ENCODE results near the gene UBASH3B.

The UBASH3B gene

DNA sequence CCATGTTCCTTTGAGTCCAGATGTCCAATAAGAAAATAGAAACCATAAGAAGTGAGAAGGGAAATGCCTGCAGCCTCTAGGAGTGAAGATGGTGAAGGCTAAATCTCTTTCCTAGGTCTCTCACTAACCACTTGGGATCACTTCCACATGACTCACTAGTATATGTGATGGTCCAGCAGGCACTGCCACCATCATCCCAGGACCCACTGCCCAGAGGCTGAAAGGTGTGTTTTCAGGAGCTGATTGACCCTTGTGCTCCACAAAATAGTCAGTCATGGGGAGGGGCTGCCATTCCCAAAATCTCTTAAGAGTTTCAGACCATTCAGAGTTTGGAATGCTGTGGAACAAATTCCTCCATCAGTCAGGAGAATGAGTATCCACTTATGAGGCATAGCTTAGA is 22.9 kb downstream of the UBASH3B start:
- DNase-seq (ENCODE audit: low read depth), result no peak

DNA sequence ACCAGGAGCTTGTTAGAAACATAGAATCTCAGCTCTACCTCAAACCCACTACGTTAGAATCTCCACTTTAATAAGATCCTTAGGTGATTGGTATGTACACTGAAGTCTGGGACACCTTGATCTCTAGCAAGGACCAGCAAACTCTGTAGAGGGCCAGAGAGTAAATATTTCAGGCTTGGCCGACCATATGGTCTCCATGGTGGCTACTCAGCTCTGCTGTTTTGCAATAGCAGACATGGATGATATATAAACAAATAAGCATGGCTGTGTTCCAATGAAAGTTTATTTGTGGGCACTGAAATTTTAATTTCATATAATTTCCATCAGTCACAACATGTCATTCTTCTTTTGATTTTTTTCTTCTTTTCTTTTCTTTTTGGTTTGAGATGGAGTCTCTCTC is 23.9 kb downstream of the UBASH3B start:
- no peak for DNase-seq (ENCODE audit: low read depth)

DNA sequence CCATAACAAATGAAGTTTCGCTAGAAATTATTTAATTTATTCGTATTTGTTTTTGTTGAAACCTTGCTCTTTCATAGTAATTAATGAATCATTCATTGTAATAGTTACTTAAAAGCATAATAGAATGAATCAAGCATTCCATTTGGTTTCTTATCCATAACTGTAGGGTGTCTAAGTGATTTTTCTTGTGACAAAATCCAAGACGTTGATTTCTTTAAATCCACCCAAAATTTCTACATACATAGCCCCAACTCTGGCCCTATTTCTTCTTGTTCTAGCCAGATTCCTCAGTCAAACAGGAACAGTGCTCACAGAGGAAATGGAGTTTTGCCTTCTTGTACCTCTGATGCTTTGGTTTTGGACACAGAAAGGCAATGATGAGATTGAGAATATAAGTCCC is 25.5 kb downstream of the UBASH3B start:
- DNase-seq (ENCODE audit: low read depth), result no peak

DNA sequence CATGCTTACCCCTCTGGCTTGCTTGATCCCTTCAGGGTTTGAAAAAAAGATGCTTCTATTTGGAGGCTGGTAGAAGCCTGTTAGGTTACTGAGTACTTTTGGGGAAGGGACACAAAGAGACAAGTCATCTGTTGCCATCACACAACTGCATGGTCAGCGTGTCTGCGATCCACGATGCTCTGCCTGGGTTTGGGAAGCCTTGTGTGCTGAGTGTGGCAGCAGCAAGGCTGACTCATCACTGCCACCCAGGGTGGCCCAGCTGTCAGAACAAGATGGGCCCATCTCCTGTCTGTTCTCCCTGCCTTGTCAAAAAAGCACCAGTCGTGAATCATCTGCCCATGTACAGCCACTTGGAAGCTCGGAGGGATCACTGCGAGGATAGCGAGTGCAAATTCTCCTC is 26.2 kb downstream of the UBASH3B start:
- DNase-seq (ENCODE audit: low read depth), result no peak

DNA sequence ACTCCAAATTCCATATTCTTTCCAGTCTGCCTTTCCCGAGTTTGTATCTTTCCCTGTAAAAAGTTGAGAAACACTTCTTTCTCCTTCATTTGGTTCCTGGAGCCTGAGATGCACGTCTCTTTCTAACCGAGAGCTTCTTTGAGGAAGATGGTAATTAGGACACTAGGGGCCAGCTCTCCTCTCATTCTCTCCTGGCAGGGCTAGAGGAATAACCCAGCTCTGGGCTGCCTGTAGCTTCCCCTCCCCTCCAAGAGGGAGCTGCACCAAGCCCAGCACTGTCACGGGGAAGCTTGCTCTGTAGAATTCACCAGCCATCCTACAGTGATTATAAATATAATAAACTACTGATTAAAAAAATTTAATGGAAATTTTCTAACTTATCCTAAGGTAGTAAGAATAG is 26.9 kb downstream of the UBASH3B start:
- no peak for DNase-seq (ENCODE audit: low read depth)

DNA sequence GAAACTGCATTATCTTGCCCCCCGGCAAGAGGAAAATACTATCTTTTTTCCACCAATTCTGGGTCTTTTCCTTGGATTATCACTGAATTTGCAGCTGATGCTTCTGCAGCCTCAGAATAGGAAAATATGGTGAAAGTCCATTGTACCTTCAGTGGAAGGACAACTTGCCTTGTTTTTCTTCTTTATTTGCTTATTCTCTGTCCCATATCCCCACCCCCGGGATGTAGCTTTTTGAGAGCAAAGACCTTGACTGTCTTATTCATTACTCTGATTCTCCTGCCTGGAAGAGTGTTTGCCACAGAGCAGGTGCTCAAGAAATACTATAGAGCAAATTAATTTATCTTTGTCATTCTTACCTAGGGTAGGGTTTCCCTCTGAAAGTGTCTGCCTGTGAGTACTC is 29.5 kb downstream of the UBASH3B start:
- DNase-seq (ENCODE audit: low read depth), result no peak

DNA sequence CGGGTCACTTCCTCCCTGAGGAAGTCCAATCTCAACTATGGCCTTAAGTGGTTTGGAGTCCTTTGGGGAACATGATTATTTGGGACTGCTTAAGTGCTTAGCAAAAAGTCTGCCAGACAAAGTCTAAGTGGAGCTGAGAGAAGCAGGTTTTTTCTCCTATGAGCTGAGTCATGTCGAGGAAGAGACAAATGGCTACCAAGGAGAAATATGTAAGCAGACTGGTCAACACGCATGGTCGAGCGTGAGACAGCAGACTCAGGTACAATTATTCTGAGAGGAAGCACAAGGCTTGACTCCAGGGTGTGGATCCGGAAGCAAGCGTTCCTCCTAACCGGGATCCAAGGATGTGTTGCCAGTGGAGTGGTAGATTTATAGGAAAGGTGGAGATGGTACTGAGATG is 30.6 kb downstream of the UBASH3B start:
- no peak for DNase-seq (ENCODE audit: low read depth)

DNA sequence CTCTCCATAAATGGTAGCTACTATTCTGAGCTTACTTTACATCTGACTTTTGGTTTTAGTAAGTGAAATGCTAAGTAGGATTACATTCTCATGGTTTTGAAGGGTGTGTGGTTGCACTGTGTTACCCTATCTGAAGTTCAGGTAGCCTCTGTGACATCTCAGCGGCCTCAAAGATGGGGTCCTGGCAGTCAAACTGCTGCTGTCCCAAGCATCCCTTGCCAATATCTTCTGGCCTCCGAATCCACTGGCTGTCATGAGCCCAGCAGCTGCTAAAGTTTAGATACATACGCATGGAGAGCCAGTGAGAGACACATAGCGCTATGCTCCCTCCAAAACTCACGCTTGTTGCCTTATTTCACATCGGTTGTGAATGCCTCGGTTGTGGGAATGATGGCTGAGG is 34.9 kb downstream of the UBASH3B start:
- no peak for DNase-seq (ENCODE audit: low read depth)

DNA sequence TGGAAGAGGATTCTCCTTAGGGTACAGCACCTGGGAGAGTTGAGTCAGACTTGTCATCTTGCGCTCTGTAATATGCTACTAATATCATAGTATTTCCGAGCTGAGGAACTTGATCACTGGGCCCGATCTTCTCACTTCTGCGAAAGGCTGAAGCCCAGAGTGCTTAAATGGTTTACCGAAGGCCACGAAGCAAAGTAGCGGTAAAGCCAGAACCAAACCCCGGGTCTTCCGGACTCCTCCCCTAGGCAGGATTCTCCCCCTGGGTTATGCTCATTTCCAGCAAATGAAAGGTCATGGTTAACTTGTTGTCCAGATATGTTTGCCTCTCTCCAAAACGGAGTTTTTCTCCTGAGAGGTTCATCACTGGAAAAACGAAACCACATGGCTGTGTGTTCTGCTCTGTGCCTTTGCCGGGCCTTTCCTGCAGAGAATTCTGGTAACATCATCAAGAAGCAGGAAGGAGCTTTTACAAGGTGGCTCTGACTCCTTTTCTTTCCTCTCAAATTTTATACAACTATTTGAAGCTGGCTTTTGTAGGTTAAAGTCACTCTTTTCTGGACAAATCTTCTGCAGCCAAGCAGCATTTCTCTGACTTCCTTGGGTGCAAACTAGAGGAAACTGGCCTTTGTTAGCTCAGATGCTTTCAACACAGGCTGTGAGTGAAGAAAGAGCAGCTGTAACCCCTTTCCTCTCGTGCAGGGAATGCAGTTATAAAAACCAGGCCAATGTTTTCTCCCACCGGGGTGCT is 35.5 kb downstream of the UBASH3B start:
- no peak for DNase-seq (ENCODE audit: low read depth)

DNA sequence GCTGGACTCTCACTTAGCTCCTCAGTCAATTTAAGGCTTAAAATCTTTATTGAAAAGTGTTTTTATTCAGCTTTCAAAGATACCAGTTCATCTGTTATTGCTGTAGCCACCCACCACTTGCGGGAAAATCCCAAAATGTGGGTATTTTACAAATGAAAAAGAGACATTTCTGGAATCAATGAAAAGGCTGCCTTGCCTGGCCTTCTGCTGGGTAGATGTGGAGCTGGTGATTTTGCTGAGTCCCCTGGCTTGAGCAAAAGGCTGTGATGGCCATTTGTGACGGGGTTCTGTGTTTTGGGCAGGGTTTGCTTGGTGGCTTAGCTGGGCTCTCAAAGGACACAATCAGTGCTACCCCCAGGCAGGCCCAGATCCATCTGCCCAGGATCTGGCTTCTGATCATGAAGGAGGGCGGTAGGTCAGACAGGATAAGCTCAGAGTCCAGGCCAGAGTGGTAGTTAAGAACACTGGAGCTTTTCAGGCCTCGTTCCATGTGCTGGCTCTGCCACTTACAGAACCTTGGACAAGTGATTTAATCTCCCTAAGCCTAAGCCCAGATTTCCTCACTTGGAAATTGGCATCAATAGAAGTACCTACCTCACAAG is 36.1 kb downstream of the UBASH3B start:
- no peak for DNase-seq (ENCODE audit: low read depth)

DNA sequence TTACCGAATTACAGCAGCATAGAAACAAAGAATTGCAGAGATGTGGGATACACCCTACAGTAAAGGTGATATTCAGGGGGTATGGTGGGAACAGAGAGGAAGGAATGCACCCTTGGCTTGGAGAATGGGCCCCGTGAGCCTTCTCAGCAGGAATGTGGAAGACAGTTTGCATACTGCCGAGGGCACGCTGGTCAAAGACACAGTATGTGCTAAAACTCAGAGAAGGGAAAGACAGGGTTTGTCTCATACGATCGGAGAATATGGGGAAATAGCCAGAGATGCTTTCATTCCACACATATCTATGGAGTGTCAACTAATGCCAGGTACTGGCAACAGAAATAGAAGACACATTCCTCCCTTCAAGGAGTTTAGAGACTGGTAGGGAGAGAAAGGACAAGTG is 36.9 kb downstream of the UBASH3B start:
- no peak for DNase-seq (ENCODE audit: low read depth)

DNA sequence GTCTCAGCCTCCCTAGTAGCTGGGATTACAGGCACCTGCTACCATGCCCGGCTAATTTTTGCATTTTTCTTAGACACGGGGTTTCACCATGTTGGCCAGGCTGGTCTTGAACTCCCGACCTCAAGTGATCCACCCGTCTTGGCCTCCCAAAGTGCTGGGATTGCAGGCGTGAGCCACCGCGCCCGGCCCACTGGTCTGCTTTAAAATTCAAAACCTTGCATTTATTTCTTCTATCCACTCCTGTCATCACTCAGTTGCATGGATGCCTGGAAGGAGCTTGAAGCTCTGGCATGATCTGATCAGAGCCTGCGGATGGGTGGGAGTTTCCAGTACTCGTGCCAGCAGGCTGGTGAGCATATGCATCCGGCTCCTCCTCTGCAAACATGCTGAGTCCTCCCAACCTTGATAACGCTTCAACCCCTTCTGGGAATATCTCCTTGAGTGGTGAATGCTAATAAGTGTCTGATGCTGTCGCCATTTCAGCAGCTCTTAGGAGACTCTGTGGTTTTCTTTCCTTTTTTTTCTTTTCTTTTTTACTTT is 39.6 kb downstream of the UBASH3B start:
- DNase-seq (ENCODE audit: low read depth), result no peak

DNA sequence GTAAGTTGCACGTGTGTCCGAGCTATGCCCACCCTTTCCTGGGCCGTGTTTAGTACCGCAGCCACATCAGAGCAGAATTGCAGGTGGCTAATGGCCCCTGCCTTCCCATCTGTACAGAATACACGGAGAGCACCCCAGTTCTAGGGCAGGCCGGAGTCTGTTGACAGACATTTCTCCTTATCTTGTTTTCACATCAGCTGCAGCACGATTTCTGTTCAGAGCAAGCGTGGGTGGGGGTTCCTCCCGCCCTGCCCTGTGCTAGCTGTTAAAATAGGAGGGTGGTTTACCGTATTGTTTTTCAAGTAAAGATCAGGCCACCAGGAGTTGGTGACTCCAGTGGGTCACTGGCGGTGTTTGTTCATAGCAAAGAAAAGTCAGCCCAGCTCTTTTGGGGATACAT is 41.1 kb downstream of the UBASH3B start:
- peak; percentile 55 for DNase-seq (ENCODE audit: low read depth)

DNA sequence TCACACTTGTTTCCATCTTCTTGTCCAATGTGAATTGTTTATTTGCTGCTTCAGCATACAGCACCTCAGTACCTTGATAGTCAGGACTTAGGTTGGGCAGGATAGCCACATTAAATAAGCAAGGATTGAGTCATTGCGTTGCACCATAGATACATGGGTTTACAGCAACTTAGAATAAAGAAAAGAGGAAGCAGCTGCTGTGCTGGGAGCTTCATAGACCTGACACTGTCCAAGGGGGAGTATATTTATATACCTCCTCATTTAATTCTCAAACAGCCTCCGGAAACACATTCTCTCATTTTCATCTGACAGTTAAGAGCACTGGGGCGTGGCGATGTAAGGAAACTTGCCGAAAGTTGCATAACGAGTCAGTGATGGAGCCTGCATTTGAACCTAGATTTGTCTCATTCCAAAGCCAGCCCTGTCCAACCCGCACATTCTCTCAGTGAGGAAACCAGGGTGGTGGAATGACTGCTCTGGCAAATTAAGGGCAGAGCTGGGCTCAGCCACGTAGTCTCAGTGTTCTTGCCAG is 42.2 kb downstream of the UBASH3B start:
- no peak for DNase-seq (ENCODE audit: low read depth)

DNA sequence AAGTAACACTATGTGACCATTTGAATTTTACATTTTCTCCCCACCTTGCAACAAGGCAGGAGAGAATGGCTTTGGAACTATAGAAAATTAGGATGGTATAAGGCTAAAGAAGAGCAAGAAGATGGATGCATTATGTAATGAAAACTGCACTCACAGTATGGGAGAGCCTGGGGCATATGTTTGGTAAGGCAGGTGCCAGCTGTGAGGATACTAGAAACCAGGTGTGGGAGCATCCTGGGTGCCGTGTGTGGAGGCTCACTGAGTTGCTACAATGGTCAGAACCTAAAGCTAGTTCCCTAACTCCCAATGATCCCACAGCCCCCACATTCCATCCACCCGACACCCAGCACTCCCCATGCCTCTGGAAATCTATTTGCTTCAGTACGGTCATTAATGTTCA is 42.9 kb downstream of the UBASH3B start:
- DNase-seq (ENCODE audit: low read depth), result no peak

DNA sequence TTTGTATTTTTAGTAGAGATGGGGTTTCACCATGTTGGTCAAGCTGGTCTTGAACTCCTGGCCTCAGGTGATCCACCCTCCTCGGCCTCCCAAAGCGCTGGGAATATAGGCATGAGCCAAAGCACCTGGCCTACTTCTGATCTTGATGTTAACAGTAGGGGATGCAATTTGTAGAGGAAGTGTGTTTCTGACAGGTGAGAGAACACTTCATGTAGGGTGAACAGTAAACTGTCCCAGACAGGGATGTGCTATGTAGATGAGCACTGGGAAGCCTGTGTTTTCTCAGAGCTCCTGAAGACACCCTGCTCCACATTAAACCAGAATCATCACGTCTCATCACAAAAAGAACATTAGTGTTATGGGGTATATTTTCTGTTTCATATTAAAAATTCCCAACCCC is 45.1 kb downstream of the UBASH3B start:
- no peak for DNase-seq (ENCODE audit: low read depth)

DNA sequence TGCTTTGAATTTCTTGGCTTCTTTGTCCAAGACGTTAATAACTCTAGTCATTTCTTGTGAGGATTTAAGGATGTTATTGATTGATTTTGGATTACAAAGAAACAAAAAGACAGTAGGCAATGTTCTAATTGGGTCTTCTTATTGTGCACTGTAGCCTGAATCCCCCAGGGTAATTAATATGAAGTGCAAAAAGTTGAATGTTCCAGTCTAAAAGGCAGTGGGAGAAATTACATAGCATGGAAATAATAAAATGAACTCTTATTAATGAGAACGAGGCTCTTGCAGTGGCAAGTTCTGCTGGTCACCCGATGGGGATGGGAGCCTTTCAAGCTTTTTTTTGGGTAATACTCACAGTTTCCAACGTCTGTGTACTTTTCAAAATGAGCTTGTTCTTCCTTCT is 45.6 kb downstream of the UBASH3B start:
- no peak for DNase-seq (ENCODE audit: low read depth)

DNA sequence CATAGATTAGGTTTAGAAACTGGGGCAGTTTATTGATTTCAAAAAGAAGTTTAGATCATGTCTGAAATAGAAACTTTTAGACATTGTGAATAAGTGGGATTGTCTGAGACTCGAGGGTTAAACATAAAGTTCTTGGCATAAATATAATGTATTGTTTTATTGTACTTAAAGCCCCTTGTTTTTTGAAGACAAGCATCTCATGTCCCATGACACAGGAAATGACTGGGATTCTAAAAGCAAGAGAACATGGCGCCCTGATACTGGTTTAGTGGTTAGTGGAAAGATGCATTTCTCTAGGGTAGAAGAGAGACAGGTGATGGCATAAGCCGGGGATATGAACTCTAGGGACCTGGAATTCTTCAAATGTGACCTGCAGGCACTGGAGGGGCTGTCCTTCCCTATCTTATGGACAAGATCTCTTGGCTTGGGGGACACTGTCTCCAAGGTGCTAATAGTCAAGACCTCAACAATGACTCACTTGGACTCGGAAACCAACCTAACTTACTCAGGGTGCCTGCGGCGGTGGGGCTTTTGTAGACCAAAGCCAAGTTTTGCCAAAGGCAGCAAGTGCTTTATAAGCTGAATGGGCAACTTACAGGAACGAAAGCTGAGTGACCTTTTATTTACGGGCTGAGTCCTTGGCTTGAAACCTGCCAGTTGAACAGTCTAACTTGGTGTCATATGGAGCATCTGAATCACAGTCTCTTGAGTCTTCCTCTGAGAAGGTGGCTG is 48.2 kb downstream of the UBASH3B start:
- no peak for DNase-seq (ENCODE audit: low read depth)

DNA sequence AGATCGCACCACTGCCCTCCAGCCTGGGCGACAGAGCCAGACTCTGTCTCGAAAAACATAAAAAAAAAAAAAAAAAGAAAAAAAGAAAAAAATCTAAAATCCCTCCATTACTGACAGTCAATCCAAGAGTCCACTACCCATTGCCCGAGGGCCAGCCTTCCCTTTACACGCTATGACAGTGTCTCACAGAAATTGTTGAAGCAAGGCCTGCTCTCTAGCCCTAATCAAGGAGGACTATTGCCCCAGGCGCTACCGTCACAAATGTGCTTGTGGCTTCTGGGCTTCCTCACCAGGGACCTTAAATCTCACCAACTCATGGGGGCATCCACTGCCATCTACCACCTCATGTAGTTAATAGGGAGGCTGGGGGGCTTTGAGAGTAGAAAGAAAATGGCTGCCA is 49.9 kb downstream of the UBASH3B start:
- DNase-seq (ENCODE audit: low read depth), result no peak

DNA sequence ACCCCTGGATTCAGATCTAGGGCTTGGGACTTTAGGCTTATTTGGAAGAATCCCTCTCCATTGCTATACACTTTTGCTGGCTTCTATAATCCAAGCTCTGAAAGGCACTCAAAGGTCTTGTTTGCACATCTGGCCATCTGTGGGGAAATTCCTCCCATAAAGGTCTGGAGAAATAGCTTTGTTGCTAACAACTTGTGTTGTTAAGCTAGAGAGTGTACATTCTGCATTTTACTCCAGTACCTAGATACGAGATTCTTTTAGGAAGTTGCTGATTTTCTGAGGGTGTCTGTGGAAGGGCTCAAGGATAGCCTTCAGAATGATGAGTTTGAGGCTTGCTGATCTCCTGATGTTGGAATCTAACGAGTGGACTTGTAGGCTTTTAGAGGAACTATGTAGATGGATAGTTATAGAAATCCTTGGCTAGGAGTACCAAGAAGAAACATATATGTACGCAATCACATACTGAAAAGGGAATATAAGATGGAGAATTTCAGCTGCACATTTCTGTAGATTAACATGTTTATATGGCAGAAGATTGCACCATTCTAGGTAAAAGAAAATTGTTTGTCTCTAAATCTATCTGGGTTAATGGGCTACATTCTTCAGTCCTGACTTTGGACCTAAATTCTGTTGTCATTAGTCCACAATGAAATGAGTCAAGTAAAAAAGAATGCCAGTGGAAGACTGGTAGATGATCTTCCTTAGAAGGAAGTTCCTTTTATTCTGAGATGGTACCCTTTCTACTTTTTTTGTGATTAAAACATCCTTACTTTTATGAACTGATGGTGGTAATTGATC is 51.0 kb downstream of the UBASH3B start:
- DNase-seq (ENCODE audit: low read depth), result no peak

DNA sequence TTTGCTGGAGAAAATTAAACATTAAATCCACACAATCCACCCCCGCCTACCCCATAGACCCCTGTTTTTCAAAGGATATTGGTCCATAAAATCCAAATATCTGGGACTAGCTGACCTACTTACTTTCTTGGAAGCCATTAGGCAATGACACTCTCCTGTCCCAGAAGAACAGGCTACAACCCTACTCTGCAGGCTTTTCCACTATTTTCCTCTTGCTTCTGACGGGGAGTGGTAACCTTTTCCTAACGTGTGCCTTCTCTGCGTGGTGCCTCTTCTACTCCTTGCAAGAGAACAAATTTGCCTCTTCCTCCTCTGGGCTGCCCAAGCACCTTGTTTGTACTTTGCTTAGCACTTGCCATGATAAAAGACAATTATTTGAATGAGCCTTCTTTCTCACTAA is 51.6 kb downstream of the UBASH3B start:
- no peak for DNase-seq (ENCODE audit: low read depth)

DNA sequence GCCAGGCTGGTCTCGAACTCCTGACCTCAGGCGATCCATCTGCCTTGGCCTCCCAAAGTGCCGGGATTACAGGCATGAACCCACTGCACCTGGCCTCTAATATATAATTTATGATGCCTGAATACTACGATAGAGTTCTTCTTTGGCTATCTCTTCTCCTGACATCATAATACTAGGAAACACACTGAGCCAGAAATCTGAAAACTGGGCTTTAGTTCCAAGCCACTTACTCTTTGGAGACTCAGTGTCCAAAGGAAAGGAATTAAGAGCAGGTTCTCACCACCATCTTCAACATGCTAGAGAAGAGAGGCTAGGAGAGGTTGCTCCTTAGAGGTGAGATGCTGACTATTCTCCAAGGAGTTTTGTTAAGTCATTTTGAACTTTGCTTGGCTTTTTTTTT is 52.4 kb downstream of the UBASH3B start:
- DNase-seq (ENCODE audit: low read depth), result no peak

Measured in stimulated activated CD8-positive, alpha-beta memory T cell treated with anti-CD3 and anti-CD28 coated beads, Interleukin-12 subunit alpha, Interleukin-12 subunit beta, amount 100 ng/mL, for 1 hour (primary cell).